Thymus (tissue), 11 donors: ENCODE data around the gene RNF208. TPM values are rescaled to one million over a fixed set of nuclear protein-coding genes. Genes with fewer than 3 reads are reported as not detected.

ENCODE experiments used
- DNase-seq, 9 donors: peaks; one replicate each; pipeline ENCODE4 v3.0.0-alpha.2; 2013; ENCODE audit warnings: low spot score in 9 of 9, low read depth in 6 of 9, missing footprints in 1 of 9
- H3K27ac ChIP-seq, 2 donors: one replicate each; pipeline ENCODE4 v1.5.1; 2013; ENCODE audit warnings: control low read depth in 1 of 2, low read depth in 1 of 2, low read length in 1 of 2, mild to moderate bottlenecking in 1 of 2, moderate library complexity in 1 of 2
- H3K27me3 ChIP-seq, 2 donors: one replicate each; pipeline ENCODE4 v1.5.1; 2013; ENCODE audit warnings: low read length in 1 of 2; ENCODE audit not compliant: control insufficient read depth in 2 of 2, insufficient read depth in 1 of 2
- H3K36me3 ChIP-seq, 2 donors: one replicate each; pipeline ENCODE4 v1.5.1; 2013; ENCODE audit warnings: low read length in 1 of 2, mild to moderate bottlenecking in 1 of 2, moderate library complexity in 1 of 2; ENCODE audit not compliant: control insufficient read depth in 2 of 2, insufficient read depth in 2 of 2
- H3K4me1 ChIP-seq, 2 donors: one replicate each; pipeline ENCODE4 v1.5.1; 2013; ENCODE audit warnings: low read length in 2 of 2; ENCODE audit not compliant: control insufficient read depth in 2 of 2, insufficient read depth in 2 of 2
- H3K4me3 ChIP-seq, 2 donors: one replicate each; pipeline ENCODE4 v1.5.1; 2013; ENCODE audit warnings: low read length in 2 of 2, control low read depth in 1 of 2, mild to moderate bottlenecking in 1 of 2
- H3K9me3 ChIP-seq, 2 donors: one replicate each; pipeline ENCODE4 v1.5.1; 2013; ENCODE audit warnings: low read length in 1 of 2, mild to moderate bottlenecking in 1 of 2; ENCODE audit not compliant: control insufficient read depth in 2 of 2, insufficient read depth in 1 of 2
- WGBS: extraction: QIAGEN DNeasy Blood & Tissue Kit; methylation state at CpG from one replicate; pipeline ENCODE4 v1.1.7; 2013; 5-methylcytosine and 5-hydroxymethylcytosine counted together
- polyA plus RNA-seq: library from polyadenylated mRNA; stranded (reverse); fragments of 200-250 nt; gene quantifications from one replicate; pipeline ENCODE4 v1.2.3, GENCODE V29; 2013
- total RNA-seq: library from RNA; stranded (reverse); fragments of 120-200 nt; gene quantifications from one replicate; pipeline ENCODE4 v1.2.4, GENCODE V29; 2013
- donor health status: healthy.

Gene RNF208
- total and polyA plus RNA-seq, 2 donors = 0.09 to 5.3 TPM

DNA sequence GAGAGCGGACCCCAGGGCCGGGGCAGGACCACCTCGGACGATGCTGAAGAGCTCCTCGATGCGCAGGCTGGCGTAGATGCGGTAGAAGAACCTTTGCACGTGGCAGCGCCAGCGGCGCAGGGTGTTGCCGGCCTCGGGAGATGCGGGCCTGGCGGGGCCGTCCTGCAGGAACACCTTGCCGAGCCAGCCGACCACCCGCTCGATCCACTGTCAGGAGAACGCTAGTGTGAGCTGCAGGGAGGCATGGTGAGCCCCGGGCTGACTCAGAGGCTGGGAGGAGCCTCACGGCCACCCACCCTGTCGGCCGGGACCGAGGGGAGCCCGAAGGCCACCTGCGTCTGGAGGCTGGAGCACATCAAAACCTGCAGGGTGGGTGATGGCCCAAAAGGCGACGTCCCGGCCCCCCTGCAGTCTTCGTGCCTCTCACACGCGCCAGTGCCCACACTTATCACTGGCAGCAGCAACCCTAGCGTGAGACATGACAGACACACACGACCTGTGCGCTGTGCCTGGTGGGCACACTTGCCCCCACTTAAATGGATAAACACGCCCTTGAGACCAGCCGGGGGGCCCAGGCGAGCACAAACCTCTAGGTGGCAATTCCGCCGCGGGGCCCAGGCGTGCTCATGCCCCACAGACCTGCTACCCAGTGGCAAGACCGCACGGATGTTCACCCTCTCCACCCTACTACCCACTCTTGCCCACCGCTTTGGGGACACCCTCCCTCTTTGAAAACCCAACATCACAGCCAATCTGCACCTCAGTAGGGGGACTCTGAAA lies 37.0 kb downstream of the RNF208 start:
- Histone ChIP-seq H3K36me3 (peaks cover 53 to 65% of the 10 kb centered on the region in 2 donors), H3K4me3 (no peak overlapping the region), H3K9me3 (no peaks in the 10 kb centered on the region), H3K27ac (no peak overlapping the region), H3K4me1 (peaks cover 17 to 25% of the 10 kb centered on the region in 2 donors), H3K27me3 (no peaks in the 10 kb centered on the region)
- no peak for DNase-seq
- 97% methylated on average over 48 of the region's 48 CpGs for WGBS

- H3K4me1 ChIP-seq = peaks cover 10 to 15% of the 10 kb centered on the region in 2 donors
- no peaks in the 10 kb centered on the region for H3K9me3 ChIP-seq
- H3K36me3 ChIP-seq = peaks cover 58 to 71% of the 10 kb centered on the region in 2 donors
- H3K27ac ChIP-seq = no peak overlapping the region
- no peaks in the 10 kb centered on the region for H3K27me3 ChIP-seq
- no peak overlapping the region for H3K4me3 ChIP-seq
- no peak for DNase-seq
- 98% methylated on average over 27 of the region's 27 CpGs for WGBS
These were observed 38.0 kb downstream of the RNF208 start for GRCh38 chr9:137183980-137184595.

GRCh38 chr9:137182836-137183235 lies 39.2 kb downstream of the RNF208 start:
- Histone ChIP-seq H3K27me3 (no peaks in the 10 kb centered on the region), H3K9me3 (no peaks in the 10 kb centered on the region), H3K4me3 (no peak overlapping the region), H3K36me3 (peaks cover 68 to 84% of the 10 kb centered on the region in 2 donors), H3K27ac (no peak overlapping the region), H3K4me1 (peaks cover 9 to 13% of the 10 kb centered on the region in 2 donors)
- DNase-seq = no peak
- 99% methylated on average over 17 of the region's 17 CpGs for WGBS

- H3K9me3 ChIP-seq = no peaks in the 10 kb centered on the region
- H3K27ac ChIP-seq = no peak overlapping the region
- no peak overlapping the region for H3K4me3 ChIP-seq
- peaks cover 63 to 94% of the 10 kb centered on the region in 2 donors for H3K36me3 ChIP-seq
- H3K27me3 ChIP-seq = no peaks in the 10 kb centered on the region
- no peak for DNase-seq
- 98% methylated on average over 22 of the region's 22 CpGs for WGBS
- H3K4me1 ChIP-seq = peaks cover 0 to 1% of the 10 kb centered on the region in 2 donors
These were observed 40.4 kb downstream of the RNF208 start for GRCh38 chr9:137181680-137182079.

DNA sequence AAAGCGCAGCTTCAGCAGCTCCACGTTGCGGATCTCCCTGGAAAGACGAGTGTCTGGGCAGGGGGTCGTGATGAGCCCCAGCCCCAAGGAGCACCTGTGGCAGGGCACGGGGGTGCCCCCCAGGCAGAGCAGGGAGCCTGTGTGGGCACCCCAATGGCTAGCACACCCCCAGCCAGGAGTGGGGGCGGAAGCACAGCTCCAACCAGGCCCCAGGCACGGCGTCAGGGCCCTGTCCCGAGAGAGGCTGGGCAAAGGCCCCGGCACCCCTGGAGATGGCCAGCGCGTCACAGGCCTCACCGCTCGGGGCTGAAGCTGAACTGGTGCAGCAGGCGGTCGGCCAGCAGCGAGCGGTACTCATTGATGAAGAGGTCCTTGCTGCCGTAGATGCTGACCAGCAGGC lies 41.5 kb downstream of the RNF208 start:
- no peak overlapping the region for H3K27ac ChIP-seq
- H3K36me3 ChIP-seq = peaks cover 60 to 83% of the 10 kb centered on the region in 2 donors
- H3K4me3 ChIP-seq = no peak overlapping the region
- H3K4me1 ChIP-seq = peaks cover 3 to 10% of the 10 kb centered on the region in 2 donors
- DNase-seq = no peak
- H3K9me3 ChIP-seq = no peaks in the 10 kb centered on the region
- H3K27me3 ChIP-seq = peaks cover 0 to 5% of the 10 kb centered on the region in 2 donors
- WGBS = 98% methylated on average over 20 of the region's 20 CpGs

GRCh38 chr9:137179761-137180160 lies 42.3 kb downstream of the RNF208 start:
- H3K27ac ChIP-seq = no peak overlapping the region
- H3K4me1 ChIP-seq = peaks cover 10 to 18% of the 10 kb centered on the region in 2 donors
- H3K9me3 ChIP-seq = no peaks in the 10 kb centered on the region
- peaks cover 58 to 76% of the 10 kb centered on the region in 2 donors for H3K36me3 ChIP-seq
- peaks cover 0 to 12% of the 10 kb centered on the region in 2 donors for H3K27me3 ChIP-seq
- H3K4me3 ChIP-seq = no peak overlapping the region
- 98% methylated on average over 17 of the region's 17 CpGs for WGBS
- no peak for DNase-seq

DNA sequence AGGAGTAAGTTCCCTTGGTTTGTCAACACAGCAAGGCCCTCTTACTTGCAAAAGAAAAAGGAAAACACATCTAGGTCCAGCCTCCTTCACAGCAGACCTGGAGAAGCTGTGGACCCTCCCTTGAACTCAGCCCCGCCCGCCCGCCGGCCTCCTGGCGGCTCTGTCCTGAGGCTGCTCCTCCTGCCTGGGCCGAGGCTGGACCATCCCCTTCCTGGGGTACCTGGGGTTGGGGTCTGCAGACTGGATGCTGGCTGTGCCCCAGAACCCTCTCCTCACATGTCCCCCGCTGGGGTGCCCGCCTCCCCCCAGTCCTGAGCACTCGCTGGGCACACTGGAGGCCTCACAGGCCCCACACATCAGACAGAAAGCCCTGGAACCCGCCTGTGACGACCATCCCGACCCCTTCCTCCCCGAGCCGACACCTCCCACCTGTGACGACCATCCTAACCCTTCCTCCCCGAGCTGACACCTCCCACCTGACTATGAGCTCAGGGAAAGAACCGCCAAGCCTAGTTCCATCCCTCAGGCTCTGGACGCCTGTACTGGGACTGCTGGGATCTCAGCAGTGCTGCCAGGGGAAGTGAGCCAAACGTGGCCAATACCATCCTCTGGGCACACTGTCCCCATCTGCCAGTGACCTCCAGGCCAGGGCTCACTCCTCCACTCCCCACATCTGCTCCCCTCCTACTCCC lies 43.0 kb downstream of the RNF208 start:
- Histone ChIP-seq H3K4me3 (no peak overlapping the region), H3K27ac (no peak overlapping the region), H3K27me3 (peaks cover 0 to 17% of the 10 kb centered on the region in 2 donors), H3K36me3 (peaks cover 53 to 69% of the 10 kb centered on the region in 2 donors), H3K4me1 (peaks cover 15 to 23% of the 10 kb centered on the region in 2 donors), H3K9me3 (no peaks in the 10 kb centered on the region)
- 98% methylated on average over 19 of the region's 19 CpGs for WGBS
- DNase-seq = no peak

GRCh38 chr9:137178201-137178938 lies 43.7 kb downstream of the RNF208 start:
- H3K36me3 ChIP-seq = peaks cover 48 to 62% of the 10 kb centered on the region in 2 donors

More at GRCh38 chr9:137178201-137178938, 43.7 kb downstream of the RNF208 start:
- DNase-seq = no peak
- Histone ChIP-seq H3K9me3 (no peaks in the 10 kb centered on the region), H3K27ac (no peak overlapping the region), H3K4me3 (no peak overlapping the region), H3K27me3 (peaks cover 0 to 24% of the 10 kb centered on the region in 2 donors), H3K4me1 (peaks cover 22 to 31% of the 10 kb centered on the region in 2 donors)
- WGBS = 97% methylated on average over 23 of the region's 23 CpGs
